ENCODE measurements around the gene MND1. TPM values are rescaled to one million over a fixed set of nuclear protein-coding genes. Genes with fewer than 3 reads are reported as not detected.
"Not testable (repeated sequence)": the region's sequence is repeated elsewhere in the genome, so short reads cannot be mapped to it uniquely, and the experiment has no call there.

Gene MND1
- total RNA-seq, 8 experiments from 2014 or later = 1.7 to 18.6 (median 2.1) TPM

DNA sequence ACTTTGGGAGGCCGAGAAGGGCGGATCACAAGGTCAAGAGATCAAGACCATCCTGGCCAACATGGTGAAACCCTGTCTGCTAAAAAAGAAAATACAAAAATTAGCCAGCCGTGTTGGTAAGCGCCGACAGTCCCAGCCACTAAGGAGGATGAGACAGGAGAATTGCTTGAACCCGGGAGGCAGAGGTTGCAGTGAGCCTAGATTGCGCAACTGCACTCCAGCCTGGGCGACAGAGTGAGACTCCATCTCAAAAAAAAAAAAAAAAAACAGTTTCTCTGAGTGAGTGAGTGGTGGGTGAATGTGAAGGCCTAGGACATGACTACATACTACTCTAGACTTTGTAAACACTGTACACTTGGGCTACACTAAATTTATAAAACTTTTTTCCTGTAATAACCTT, 72.0 kb downstream of the MND1 start:
- WGBS, 10 experiments = 77 to 100% (median 94%) methylated on average over 1 to 6 of the region's 8 CpGs; no CpG with 5 or more reads in 3 of the 10 experiments
- H3K27ac ChIP-seq; ATAC-seq (replicated peaks in 6 of 8); in situ Hi-C loops (cut with MboI; ENCODE audit: low pct_unique_long_range_greater_than_20kb in 2 of 9, low sequenced_read_pairs in 9 of 9, unreplicated experiment in 9 of 9); H3K4me1 ChIP-seq (replicated peaks in 1 of 2); H3K4me3 ChIP-seq: not testable (repeated sequence)

DNA sequence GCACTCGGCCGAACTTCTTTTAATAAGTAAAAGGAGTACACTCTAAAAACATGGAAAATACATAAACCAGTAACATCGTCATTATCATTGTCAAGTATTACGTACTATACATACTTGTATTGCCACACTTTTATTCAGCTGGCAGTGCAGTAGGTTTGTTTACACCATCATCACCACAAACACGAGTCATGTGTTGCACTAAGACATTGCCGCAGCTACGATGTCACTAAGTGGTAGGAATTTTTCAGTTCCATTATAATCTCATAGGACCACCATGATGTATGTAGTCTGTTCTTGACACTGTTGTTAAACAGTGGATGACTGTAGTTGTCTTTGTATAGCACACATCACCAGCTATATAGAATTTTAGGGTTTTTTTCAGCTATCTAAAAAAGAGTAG, 73.6 kb downstream of the MND1 start:
- in situ Hi-C loops (cut with MboI; ENCODE audit: low pct_unique_long_range_greater_than_20kb in 2 of 9, low sequenced_read_pairs in 9 of 9, unreplicated experiment in 9 of 9) = no loop called here
- H3K4me3 ChIP-seq = no peak overlapping the region
- no peak overlapping the region for H3K27ac ChIP-seq
- H3K4me1 ChIP-seq (replicated peaks in 1 of 2) = no peaks in the 10 kb centered on the region
- ATAC-seq (replicated peaks in 6 of 8) = peak in 1 of 8 experiments; percentile 64
- 80 to 100% (median 92%) methylated on average over 2 to 5 of the region's 7 CpGs; no CpG with 5 or more reads in 3 of the 10 experiments for WGBS, 10 experiments

DNA sequence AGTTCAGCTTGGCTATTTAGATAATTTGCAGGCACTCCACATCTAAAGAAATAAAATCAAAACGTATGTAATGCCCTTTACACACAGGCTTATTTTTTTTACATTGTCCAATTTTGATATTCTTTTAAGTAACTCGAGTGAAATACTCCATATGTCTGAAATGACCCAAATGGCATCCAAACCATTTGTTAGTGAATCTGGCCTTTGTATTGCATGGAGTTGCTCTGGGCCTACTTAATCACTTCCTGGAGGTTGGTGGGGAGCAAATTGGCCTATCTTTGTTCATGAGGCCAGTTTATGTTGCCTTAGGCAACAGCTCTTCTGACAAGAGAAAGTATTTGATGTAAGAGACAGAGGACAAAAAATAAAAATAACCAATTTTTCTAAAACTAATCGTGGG, 74.1 kb downstream of the MND1 start:
- H3K4me1 ChIP-seq (replicated peaks in 1 of 2) = no peaks in the 10 kb centered on the region
- H3K27ac ChIP-seq = no peak overlapping the region
- no peak overlapping the region for H3K4me3 ChIP-seq
- WGBS, 10 experiments = 0 to 100% (median 58%) methylated on average over 1 to 3 of the region's 3 CpGs; no CpG with 5 or more reads in 1 of the 10 experiments
- ATAC-seq (replicated peaks in 6 of 8) = peak in 1 of 8 experiments; percentile 35
- in situ Hi-C loops (cut with MboI; ENCODE audit: low pct_unique_long_range_greater_than_20kb in 2 of 9, low sequenced_read_pairs in 9 of 9, unreplicated experiment in 9 of 9) = no loop called here

DNA sequence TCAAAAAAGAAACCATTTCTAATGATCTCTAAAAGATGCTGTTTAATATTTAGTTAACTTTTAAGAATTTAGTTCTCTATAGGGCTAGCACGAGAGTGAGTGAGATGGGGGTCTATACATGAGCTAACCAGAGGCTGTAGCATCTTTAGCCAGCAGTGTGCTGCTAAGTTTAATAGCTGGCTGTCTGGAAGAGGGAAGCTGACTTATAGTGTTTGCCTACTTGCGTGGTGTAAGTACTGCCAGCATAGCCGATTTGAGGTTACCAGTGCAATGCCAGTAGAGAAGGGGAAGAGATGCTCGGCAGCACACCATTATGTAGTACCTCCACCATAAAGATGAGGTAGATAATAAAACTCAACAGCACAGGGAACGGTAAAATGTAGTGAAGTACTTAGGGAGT, 74.5 kb downstream of the MND1 start:
- in situ Hi-C loops (cut with MboI; ENCODE audit: low pct_unique_long_range_greater_than_20kb in 2 of 9, low sequenced_read_pairs in 9 of 9, unreplicated experiment in 9 of 9) = no loop called here
- no peak overlapping the region for H3K27ac ChIP-seq
- 59 to 100% (median 79%) methylated on average over 1 to 5 of the region's 5 CpGs; no CpG with 5 or more reads in 1 of the 10 experiments for WGBS, 10 experiments
- peak in 1 of 8 experiments; percentile 28 for ATAC-seq (replicated peaks in 6 of 8)
- H3K4me1 ChIP-seq (replicated peaks in 1 of 2) = no peaks in the 10 kb centered on the region
- H3K4me3 ChIP-seq = no peak overlapping the region

DNA sequence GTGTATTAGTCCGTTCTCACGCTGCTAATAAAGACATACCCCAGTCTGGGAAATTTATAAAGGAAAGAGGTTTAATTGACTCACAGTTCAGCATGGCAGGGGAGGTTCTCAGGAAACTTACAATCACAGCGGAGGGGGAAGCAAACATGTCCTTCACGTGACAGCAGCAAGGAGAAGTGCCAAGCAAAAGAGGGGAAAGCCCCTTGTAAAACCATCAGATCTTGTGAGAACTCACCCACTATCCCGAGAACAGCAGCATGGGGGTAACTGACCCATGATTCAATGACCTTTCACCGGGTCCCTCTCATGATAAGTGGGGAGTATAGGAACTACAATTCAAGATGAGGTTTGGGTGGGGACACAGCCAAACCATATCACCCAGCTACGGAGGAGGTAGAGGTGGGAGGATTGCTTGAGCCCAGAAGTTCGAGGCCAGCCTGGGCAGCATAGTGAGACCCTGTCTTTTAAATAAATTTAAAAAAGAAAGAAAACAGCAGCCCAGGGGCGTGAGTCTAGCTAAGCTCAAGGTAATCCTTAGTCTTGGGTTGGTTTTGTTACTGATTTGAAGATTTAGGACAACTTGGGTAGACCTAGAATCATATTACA, 75.3 kb downstream of the MND1 start:
- no peak overlapping the region for H3K27ac ChIP-seq
- 60 to 100% (median 91%) methylated on average over 1 to 9 of the region's 9 CpGs for WGBS, 10 experiments
- no peak overlapping the region for H3K4me3 ChIP-seq
- in situ Hi-C loops (cut with MboI; ENCODE audit: low pct_unique_long_range_greater_than_20kb in 2 of 9, low sequenced_read_pairs in 9 of 9, unreplicated experiment in 9 of 9) = no loop called here
- no peak for ATAC-seq (replicated peaks in 6 of 8)
- H3K4me1 ChIP-seq (replicated peaks in 1 of 2) = no peaks in the 10 kb centered on the region

DNA sequence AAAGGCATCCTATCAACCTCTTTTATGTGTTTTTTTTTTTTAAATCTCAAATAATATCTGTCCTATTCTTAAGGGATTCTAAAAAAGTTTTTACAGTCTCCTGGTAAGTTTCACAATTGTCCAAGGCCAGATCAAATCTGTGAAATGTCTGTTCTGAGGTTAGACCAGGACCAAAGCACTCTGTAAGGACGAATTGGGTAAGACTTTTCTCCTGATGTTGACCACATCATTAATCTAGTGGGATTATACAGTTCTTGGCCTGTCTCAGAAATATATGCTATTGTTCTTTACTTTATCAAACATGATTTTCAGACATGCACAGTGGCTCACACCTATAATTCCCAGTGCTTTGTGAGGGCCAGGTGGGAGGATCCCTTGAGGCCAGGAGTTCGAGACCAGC, 75.9 kb downstream of the MND1 start:
- in situ Hi-C loops (cut with MboI; ENCODE audit: low pct_unique_long_range_greater_than_20kb in 2 of 9, low sequenced_read_pairs in 9 of 9, unreplicated experiment in 9 of 9) = no loop called here
- Histone ChIP-seq H3K27ac (no peak overlapping the region), H3K4me1 (replicated peaks in 1 of 2) (no peaks in the 10 kb centered on the region), H3K4me3 (no peak overlapping the region)
- 71 to 100% (median 95%) methylated on average over 1 to 2 of the region's 2 CpGs; no CpG with 5 or more reads in 2 of the 10 experiments for WGBS, 10 experiments
- ATAC-seq (replicated peaks in 6 of 8) = no peak

DNA sequence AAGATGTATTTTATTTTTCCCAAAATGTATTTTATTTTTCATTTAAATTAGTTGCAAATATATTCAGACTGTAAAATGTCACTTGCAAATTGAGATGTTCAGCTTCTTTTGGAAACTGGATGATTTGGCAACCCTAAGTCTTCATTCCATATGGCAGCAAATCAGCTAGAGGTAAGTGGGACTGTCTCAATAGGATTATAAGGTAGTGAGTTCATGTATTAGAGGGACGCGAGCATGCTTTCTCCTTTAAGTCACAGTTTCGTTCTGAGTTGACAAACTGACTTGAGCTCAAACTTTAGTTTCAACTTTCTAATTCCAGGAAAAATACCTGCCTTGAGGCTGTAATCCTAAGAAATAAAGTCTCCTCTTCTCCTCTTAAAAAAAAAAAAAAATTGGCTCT, 77.5 kb downstream of the MND1 start:
- WGBS, 10 experiments = 67 to 100% (median 94%) methylated on average over 2 to 3 of the region's 3 CpGs; no CpG with 5 or more reads in 1 of the 10 experiments
- in situ Hi-C loops (cut with MboI; ENCODE audit: low pct_unique_long_range_greater_than_20kb in 2 of 9, low sequenced_read_pairs in 9 of 9, unreplicated experiment in 9 of 9) = no loop called here

DNA sequence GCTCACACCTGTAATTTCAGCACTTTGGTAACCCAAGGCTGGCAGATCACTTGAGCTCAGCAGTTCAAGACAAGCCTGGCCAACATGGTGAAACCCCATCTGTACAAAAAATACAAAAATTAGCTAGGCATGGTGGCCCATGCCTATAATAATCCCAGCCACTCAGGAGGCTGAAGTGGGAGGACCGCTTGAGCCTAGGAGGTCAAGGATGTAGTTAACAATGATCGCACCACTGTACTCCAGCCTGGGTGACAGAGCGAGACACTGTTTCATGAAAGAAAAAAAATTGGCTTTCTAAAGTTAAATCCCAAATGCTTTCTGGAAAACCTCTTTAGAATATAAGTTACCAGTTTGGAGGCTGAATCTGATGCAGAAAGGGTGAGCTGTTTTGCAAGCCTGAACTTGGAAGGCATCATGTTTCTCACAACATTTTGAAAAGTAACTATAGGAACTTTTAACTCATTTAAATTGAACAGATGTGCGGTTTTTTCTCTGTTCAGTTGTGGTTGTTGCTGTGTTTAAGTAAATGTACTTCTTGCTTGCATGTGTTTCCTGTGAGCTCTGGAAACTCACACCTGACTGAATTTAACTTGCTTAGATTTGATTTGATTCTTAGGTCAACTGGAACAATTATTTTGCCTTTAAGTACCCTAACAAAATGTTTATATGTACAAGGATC, 81.9 kb downstream of the MND1 start:
- in situ Hi-C loops (cut with MboI; ENCODE audit: low pct_unique_long_range_greater_than_20kb in 2 of 9, low sequenced_read_pairs in 9 of 9, unreplicated experiment in 9 of 9) = no loop called here
- ATAC-seq (replicated peaks in 6 of 8) = no peak

More for the DNA sequence above, 77.5 kb downstream of the MND1 start:
- Histone ChIP-seq H3K27ac (no peak overlapping the region), H3K4me1 (replicated peaks in 1 of 2) (no peaks in the 10 kb centered on the region), H3K4me3 (no peak overlapping the region)
- ATAC-seq (replicated peaks in 6 of 8) = no peak

DNA sequence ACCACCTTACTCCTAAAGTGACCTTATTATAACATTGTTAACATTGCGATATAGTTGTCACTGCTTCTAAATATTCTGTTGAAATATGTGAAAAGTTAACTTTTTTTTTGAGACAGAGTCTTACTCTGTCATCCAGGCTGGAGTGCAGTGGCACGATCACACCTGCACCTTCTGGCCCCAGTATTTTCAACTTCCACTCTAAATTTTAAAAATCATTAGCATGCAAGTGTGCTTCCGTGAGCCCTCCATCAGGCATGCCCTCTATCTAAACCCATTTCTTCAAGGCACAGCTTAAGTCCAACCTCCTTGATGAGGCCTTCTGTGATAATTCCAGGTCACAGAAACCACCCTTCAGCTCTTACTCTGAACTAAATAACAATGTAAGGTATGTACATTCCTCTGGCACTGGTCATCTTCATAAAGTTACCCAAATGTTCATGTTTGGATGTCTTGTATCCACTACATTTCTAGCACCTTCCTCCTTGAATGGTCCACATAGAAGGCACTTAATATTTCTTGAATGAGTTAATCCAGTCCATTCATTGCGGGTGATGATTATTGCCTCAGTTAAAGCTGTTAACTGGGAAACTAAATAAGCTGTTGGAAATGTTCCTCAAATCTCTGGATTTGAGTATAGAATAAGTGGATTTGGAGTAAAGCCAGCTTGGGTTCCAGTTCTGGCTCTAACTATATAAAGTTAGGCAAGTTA, 83.0 kb downstream of the MND1 start:
- in situ Hi-C loops (cut with MboI; ENCODE audit: low pct_unique_long_range_greater_than_20kb in 2 of 9, low sequenced_read_pairs in 9 of 9, unreplicated experiment in 9 of 9) = no loop called here
- H3K27ac ChIP-seq = no peak overlapping the region
- H3K4me3 ChIP-seq = no peak overlapping the region
- no peak for ATAC-seq (replicated peaks in 6 of 8)
- 86 to 100% (median 89%) methylated on average over 1 to 4 of the region's 4 CpGs; no CpG with 5 or more reads in 2 of the 10 experiments for WGBS, 10 experiments
- H3K4me1 ChIP-seq (replicated peaks in 1 of 2) = no peaks in the 10 kb centered on the region

More for the DNA sequence above, 81.9 kb downstream of the MND1 start:
- Histone ChIP-seq H3K4me3 (no peak overlapping the region), H3K27ac (no peak overlapping the region), H3K4me1 (replicated peaks in 1 of 2) (no peaks in the 10 kb centered on the region)
- 73 to 100% (median 93%) methylated on average over 2 to 4 of the region's 4 CpGs; no CpG with 5 or more reads in 1 of the 10 experiments for WGBS, 10 experiments

DNA sequence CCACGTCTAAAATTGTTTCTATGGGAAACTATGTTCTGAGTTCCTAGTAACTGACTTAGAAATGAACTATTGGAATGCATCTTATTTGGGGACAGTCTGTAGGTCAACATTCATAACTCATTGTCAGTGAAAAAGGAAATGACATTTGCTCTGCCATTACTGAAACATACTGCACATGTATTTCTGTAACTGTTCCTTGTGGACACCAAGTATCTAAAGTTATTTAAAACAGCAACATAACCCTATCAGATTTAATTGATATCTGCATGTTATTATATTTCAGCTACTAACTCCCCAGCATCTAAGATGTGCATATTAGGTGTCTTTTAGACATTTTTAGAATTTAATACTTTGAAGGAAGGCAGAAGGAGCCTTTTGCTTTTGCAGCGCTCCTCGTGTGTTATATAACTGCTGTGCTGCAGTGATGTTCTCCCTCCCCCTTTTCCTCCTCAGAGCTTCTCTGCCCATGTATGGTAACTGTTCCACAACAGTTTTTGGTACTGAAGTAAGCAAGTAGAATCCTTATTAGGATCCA, 84.5 kb downstream of the MND1 start:
- 33 to 90% (median 74%) methylated on average over 1 to 3 of the region's 3 CpGs; no CpG with 5 or more reads in 2 of the 10 experiments for WGBS, 10 experiments
- Histone ChIP-seq H3K4me1 (replicated peaks in 1 of 2) (no peaks in the 10 kb centered on the region), H3K27ac (no peak overlapping the region), H3K4me3 (no peak overlapping the region)
- ATAC-seq (replicated peaks in 6 of 8) = peak in 1 of 8 experiments; percentile 39
- in situ Hi-C loops (cut with MboI; ENCODE audit: low pct_unique_long_range_greater_than_20kb in 2 of 9, low sequenced_read_pairs in 9 of 9, unreplicated experiment in 9 of 9) = no loop called here

DNA sequence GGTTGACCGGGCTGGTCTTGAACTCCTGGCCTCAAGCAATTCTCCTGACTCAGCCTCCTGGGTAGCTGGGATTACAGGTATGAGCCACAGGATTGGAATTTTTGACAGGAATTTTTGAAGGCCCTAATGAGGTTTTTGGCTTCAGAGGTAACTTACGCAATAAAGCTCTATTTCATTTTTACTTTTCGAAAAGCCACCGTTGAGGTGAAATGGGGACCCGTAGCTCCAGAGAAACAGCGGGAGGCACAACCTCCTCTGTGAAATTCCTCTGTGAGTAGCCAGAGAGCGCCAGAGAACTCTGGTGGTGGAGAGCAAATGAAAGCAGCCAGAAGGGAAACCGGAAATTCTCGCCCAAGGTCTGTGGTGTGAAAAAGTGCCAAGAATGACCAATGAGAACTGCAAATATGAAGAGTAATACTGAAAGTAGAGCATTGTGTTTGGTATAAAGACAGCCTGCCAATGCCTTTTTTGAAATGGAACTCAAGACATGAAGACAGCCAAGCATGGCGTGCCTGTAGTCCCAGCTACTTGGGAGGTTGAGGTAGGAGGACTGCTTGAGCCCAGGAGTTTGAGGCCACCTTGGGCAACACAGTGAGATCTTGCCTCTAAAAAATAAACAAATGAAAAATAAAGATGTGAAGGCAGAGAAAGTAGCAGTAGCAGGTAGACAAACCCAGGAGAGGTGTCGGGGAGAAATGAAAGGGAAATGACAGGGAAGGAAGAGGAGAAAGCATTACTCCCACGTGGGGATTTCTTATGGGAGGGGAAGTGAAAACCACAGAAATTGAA, 88.7 kb downstream of the MND1 start:
- H3K4me1 ChIP-seq (replicated peaks in 1 of 2) = no peaks in the 10 kb centered on the region
- in situ Hi-C loops (cut with MboI; ENCODE audit: low pct_unique_long_range_greater_than_20kb in 2 of 9, low sequenced_read_pairs in 9 of 9, unreplicated experiment in 9 of 9) = loop anchor here in 1 of 9 experiments (10.0 kb wide), 1 partner anchor 142 kb away; no protein-coding TSS in a partner anchor
- ATAC-seq (replicated peaks in 6 of 8) = peak in 3 of 8 experiments; percentile 49 to 61 (median 56)
- WGBS, 10 experiments = 51 to 96% (median 85%) methylated on average over 2 to 12 of the region's 12 CpGs
- no peak overlapping the region for H3K4me3 ChIP-seq
- no peak overlapping the region for H3K27ac ChIP-seq

DNA sequence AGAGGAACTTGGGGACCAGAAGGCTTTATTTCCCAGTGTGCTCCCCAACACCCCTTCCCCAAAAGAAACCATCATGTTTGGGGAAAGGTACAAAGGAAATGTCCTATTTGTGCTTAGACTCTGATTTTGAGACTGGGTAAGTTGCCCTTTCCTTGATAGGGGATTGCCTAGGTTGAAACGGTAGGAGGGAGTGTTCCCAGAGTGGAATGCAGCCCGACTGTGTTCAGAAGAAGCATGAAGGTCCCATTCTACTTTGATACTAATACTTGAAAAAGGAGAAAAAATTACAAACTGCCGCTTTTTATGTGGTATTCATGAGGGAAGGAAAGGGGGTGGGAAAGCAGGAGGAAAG, 89.2 kb downstream of the MND1 start:
- no peak overlapping the region for H3K27ac ChIP-seq
- in situ Hi-C loops (cut with MboI; ENCODE audit: low pct_unique_long_range_greater_than_20kb in 2 of 9, low sequenced_read_pairs in 9 of 9, unreplicated experiment in 9 of 9) = loop anchor here in 1 of 9 experiments (10.0 kb wide), 1 partner anchor 141 kb away; no protein-coding TSS in a partner anchor

More for the DNA sequence above, 89.2 kb downstream of the MND1 start:
- ATAC-seq (replicated peaks in 6 of 8) = no peak
- H3K4me1 ChIP-seq (replicated peaks in 1 of 2) = no peaks in the 10 kb centered on the region
- 33 to 100% (median 82%) methylated on average over 1 to 3 of the region's 3 CpGs for WGBS, 10 experiments
- no peak overlapping the region for H3K4me3 ChIP-seq

Measured in motor neuron (in vitro differentiated cells).